Left ventricle myocardium inferior (tissue), 1 donor: ENCODE measurements around the gene MT4. TPM values are rescaled to one million over a fixed set of nuclear protein-coding genes. Genes with fewer than 3 reads are reported as not detected.
A peak's percentile ranks its signal among the peaks of the same experiment; 100 is the strongest.

Experiments
- DNase-seq: peaks from one replicate; pipeline ENCODE4 v3.0.0-alpha.2; 2020
- H3K27ac ChIP-seq: fragments of 200-600 bp; replicated peaks from 2 replicates; pipeline ENCODE4 v1.8.0; 2021
- H3K27me3 ChIP-seq: fragments of 200-600 bp; 2 replicates; pipeline ENCODE4 v1.8.0; 2021; ENCODE audit warnings: low read depth
- H3K36me3 ChIP-seq: fragments of 200-600 bp; 2 replicates; pipeline ENCODE4 v1.8.0; 2021
- H3K4me1 ChIP-seq: fragments of 200-600 bp; 2 replicates; pipeline ENCODE4 v1.8.0; 2021
- H3K4me3 ChIP-seq: fragments of 200-600 bp; 2 replicates; pipeline ENCODE4 v1.8.0; 2021; ENCODE audit warnings: mild to moderate bottlenecking, moderate library complexity
- H3K9me3 ChIP-seq: fragments of 200-600 bp; replicated peaks from 2 replicates; pipeline ENCODE4 v1.8.0; 2021
- intact Hi-C: fragments of 100-400 bp; cut with micrococcal nuclease; formaldehyde crosslinking; loops from one replicate; pipeline ENCODE4 v1.11.0; 2022
- total RNA-seq: library from RNA; stranded (reverse); fragmentation: NEBNext Ultra II Directional; extraction: Animal tissue kit (Norgen Biotek cat#: 25700); gene quantifications from one replicate; pipeline ENCODE4 v1.2.1, GENCODE V29; 2021
- TF ChIP-seq, protein P1 (sequence below): fragments of 200-600 bp; IDR thresholded peaks from 2 replicates; pipeline ENCODE4 v1.8.0; 2021; ENCODE audit warnings: antibody characterized with exemption, mild to moderate bottlenecking, borderline replicate concordance
- donor health status: DM: no; HTN: yes; CAD: no; lungs with severe emphysema.

The MT4 gene
- total RNA-seq, 1 donor from 2014 or later: not detected

- intact Hi-C loops: loop anchor here (10.0 kb wide), 1 partner anchor 93 kb away; no protein-coding TSS in a partner anchor
- Histone ChIP-seq H3K4me1 (peaks cover 66% of the 10 kb centered on the region), H3K4me3 (peak within 1 kb of the TSS; percentile 78), H3K27me3 (no peaks in the 10 kb centered on the region), H3K36me3 (no peaks in the 10 kb centered on the region), H3K27ac (peak within 1 kb of the TSS; percentile 95), H3K9me3 (no peaks in the 10 kb centered on the region)
- TF ChIP-seq, protein P1, sequence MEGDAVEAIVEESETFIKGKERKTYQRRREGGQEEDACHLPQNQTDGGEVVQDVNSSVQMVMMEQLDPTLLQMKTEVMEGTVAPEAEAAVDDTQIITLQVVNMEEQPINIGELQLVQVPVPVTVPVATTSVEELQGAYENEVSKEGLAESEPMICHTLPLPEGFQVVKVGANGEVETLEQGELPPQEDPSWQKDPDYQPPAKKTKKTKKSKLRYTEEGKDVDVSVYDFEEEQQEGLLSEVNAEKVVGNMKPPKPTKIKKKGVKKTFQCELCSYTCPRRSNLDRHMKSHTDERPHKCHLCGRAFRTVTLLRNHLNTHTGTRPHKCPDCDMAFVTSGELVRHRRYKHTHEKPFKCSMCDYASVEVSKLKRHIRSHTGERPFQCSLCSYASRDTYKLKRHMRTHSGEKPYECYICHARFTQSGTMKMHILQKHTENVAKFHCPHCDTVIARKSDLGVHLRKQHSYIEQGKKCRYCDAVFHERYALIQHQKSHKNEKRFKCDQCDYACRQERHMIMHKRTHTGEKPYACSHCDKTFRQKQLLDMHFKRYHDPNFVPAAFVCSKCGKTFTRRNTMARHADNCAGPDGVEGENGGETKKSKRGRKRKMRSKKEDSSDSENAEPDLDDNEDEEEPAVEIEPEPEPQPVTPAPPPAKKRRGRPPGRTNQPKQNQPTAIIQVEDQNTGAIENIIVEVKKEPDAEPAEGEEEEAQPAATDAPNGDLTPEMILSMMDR: no peak
- peak; percentile 97 for DNase-seq
These were observed 43.4 kb downstream of the MT4 start, which contains the start of gene MT2A for GRCh38 chr16:56608043-56608875. Gene MT2A, plus strand, starts transcription at chr16:56608584. Its CDS starts 72 bp downstream, at chr16:56608656.

DNA sequence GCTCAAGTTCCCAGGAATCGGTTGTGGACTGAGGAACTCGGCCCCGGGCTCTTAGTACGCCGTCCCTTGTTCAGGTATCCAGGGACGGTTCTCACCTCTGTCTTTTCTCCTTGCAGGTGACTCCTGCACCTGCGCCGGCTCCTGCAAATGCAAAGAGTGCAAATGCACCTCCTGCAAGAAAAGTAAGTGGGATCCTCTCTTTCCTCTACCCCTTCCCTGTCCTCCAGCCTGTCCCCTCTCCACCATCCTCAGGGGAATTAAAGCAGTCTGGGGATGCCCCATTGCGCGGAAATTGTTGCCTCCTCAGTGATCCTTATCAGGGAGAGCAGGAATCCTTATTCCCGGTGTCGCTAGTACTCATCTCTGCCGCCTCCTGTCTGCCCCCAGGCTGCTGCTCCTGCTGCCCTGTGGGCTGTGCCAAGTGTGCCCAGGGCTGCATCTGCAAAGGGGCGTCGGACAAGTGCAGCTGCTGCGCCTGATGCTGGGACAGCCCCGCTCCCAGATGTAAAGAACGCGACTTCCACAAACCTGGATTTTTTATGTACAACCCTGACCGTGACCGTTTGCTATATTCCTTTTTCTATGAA lies 44.1 kb downstream of the MT4 start:
- intact Hi-C loops: loop anchor here (10.0 kb wide), 1 partner anchor 94 kb away; no protein-coding TSS in a partner anchor
- DNase-seq: no peak
- TF ChIP-seq, protein P1: peak; percentile 25

DNA sequence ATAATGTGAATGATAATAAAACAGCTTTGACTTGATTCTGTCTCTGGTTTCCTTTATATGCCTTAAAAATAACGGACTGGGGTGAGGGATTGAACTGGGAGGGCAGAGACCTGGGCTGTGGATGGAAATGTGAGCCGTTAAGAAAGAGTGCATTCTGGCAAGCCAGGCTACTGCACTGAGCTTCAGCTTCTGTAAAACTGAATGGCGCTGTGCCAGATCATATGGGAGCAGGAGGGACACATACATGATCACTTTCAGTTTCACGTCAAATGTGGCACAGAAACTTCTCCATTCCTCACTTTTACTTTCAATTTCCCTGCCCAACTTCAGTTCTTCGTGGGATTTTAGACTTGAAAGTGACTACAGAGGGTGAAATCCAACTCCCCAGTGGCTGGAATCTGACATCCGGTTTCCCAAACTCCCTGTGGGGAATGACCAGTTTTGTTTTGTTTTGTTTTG lies 44.6 kb downstream of the MT4 start:
- H3K27me3 ChIP-seq: no peaks in the 10 kb centered on the region
- no peaks in the 10 kb centered on the region for H3K36me3 ChIP-seq
- peaks cover 66% of the 10 kb centered on the region for H3K4me1 ChIP-seq
- intact Hi-C loops: loop anchor here (10.0 kb wide), 1 partner anchor 95 kb away; no protein-coding TSS in a partner anchor
- H3K4me3 ChIP-seq: peak overlapping the region; percentile 78
- no peaks in the 10 kb centered on the region for H3K9me3 ChIP-seq
- TF ChIP-seq, protein P1: no peak
- peak overlapping the region; percentile 95 for H3K27ac ChIP-seq
- DNase-seq: no peak

More for the DNA sequence above, 44.1 kb downstream of the MT4 start:
- Histone ChIP-seq H3K36me3 (no peaks in the 10 kb centered on the region), H3K4me3 (peak overlapping the region; percentile 78), H3K27me3 (no peaks in the 10 kb centered on the region), H3K27ac (peak overlapping the region; percentile 95), H3K4me1 (peaks cover 66% of the 10 kb centered on the region), H3K9me3 (no peaks in the 10 kb centered on the region)

- DNase-seq: no peak
- H3K27me3 ChIP-seq: no peaks in the 10 kb centered on the region
- peak overlapping the region; percentile 95 for H3K27ac ChIP-seq
- peaks cover 66% of the 10 kb centered on the region for H3K4me1 ChIP-seq
- intact Hi-C loops: no loop called here
- TF ChIP-seq, protein P1: no peak
- H3K4me3 ChIP-seq: peak overlapping the region; percentile 78
- no peaks in the 10 kb centered on the region for H3K36me3 ChIP-seq
- no peaks in the 10 kb centered on the region for H3K9me3 ChIP-seq
These were observed 45.2 kb downstream of the MT4 start for GRCh38 chr16:56610017-56610608.

DNA sequence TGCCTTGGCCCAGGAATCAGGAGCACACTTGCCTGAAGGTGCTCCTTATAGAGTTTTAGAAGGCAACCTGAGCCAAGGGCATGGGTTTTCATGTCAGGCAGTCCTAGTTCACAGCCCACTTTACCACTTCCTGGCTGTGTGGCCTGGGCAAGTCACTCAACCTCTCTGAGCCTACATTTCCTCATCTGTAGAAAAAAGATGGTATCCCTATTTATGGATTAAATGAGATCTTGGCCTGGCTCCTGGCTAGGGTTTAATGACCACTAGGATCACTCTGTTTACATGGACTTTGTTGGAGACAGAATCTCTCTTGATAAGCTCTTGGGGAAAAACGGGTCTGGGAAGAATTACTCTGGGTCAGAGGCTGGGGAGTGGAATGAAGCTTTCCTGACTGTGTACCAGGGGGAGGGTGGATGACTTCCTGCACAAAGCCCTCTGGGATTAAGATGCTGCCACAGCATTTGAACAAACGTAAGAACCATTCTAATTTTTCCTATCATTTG lies 45.8 kb downstream of the MT4 start:
- TF ChIP-seq, protein P1: no peak
- peak overlapping the region; percentile 95 for H3K27ac ChIP-seq
- intact Hi-C loops: no loop called here
- peak overlapping the region; percentile 78 for H3K4me3 ChIP-seq
- H3K4me1 ChIP-seq: peaks cover 64% of the 10 kb centered on the region
- DNase-seq: no peak
- H3K27me3 ChIP-seq: no peaks in the 10 kb centered on the region
- H3K9me3 ChIP-seq: no peaks in the 10 kb centered on the region
- H3K36me3 ChIP-seq: no peaks in the 10 kb centered on the region
